ENCODE data around the gene GPS1.
A peak's percentile ranks its signal among the peaks of the same experiment; 100 is the strongest.

The GPS1 gene

DNA sequence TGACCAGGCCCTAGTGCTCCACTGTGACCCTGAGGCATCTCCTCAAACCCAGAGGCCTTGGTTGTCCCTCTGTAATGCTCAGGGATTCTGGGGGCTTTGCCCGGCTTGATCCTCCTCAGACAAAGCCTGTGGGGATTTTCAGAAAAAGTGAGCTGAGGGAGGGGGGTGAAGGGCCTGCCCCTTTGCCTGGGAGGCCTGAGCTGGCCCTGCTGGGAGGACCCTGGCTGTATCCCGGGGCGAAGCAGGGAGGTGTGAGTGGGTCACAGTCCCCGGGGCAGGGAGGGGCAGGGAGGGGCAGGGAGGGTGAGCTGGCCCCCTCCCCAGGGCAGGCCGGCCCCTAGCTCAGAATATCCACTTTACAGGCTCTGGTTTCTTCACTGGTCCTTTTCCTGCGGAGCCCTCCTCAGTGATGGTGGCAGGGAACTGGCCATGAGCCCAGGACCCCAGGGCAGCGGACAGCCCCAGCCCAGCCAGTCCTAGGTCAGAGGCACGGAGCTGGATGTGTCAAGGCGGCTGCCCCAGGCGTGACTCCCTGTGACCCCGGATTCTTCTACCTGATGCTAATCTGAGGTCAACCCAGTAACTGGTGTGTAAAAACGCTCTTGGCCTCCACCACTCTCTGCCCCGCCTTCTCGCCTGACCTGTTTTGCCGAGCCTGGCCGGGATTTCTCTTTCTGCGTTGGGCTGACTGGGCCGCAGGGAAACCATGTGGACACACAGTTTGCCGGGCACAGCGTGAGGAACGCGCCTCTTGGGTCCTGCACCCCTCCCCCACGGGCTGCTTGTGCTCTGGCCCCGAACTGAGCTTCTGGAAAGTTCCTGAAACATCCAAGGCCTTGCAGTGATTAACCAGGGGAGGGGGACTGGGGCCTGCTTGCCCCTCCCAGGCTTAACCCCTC is 52.1 kb downstream of the GPS1 start:
- DNase-seq (ENCODE audit: low spot score): no peak

DNA sequence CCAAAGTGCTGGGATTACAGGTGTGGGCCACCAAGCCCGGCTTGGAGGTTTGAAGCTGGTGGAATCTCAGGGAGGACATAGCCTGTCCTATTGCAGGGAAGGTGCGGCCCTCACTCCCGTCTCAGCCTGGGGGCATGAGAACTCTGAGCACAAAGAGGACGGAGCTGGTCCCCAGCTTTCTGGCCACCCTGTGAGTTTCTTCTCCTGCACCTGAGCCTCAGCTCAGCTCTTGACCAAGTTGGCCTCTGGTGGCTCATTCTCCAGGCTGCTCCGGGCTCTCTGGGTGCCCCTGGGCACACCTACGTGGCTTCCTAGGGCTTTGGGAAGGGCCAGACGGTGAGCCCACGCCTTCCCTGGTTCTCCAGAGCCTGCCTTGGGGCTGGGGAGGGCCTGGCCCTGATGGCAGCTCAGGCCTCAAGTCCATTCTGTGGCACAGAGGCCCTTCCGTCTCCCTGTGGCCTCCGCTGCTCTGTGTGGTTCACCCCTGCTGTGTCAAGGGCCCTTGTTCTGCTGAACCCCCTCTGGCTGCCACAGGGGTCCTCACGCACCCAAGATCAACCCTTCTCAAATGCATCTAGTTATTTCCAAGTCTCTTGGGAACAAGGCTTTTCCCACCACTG is 53.2 kb downstream of the GPS1 start:
- DNase-seq (ENCODE audit: low spot score): no peak

DNA sequence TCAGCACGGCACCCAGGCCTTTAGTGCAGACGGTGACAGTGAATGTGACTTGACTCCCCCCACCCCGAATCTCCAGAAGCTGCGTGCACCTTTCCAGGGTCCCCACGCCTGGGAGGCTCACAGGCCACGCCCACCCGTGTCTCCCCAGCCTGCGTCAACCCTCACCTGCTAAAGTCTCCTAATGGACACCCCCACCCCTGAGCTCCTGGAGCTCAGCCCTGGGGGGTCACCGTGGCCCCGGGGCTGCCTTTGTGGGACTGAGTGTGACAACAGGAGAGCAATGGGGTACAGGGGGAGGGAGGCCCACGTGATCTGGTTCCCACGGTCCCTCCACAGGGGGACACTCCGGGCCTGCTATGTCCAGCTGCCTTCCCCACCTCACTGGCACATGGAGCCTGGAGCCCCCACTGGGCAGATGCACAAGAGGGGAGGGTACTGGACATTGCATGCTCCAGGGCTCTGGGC is 53.8 kb downstream of the GPS1 start:
- DNase-seq (ENCODE audit: low spot score): no peak

DNA sequence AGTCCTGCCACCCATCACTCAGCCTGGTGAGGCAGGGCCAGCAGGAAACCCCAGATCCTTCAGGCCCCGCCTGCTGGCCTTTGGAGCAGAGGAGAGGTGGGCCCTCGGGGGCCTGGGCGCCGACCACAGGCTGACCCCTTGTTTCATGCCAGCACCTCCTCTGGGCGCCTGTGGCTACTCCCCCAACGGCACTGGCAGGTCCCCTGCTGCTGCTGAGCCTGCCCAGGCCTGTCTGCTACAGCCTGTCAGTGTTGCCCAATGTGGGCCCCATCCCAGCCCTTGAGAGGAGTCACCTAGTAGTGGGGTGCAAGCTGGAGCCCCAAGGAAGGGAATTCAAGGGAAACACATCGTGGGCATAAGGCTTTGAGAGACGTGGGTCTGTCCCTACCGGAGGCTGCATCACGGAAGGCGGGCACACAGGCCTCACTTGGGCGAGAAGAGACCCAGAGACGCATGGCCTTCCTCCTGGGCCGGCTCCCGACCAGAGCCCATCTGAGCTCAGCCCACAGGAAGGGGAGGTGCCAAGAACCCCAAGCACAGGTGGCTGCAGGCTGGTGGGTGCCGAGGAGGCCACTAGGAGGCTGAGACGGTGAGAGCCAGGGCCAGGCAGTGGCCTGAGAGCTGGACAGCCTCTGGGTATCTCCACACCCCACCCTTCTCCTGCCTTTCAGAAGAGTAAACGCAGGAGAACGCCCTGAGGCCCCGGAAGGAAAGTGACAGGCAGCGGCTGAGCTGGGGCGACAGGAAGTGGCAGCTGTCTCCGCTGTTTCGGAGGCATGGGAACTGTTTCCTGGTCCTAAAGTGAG is 54.4 kb downstream of the GPS1 start:
- peak; percentile 79 for DNase-seq (ENCODE audit: low spot score)

DNA sequence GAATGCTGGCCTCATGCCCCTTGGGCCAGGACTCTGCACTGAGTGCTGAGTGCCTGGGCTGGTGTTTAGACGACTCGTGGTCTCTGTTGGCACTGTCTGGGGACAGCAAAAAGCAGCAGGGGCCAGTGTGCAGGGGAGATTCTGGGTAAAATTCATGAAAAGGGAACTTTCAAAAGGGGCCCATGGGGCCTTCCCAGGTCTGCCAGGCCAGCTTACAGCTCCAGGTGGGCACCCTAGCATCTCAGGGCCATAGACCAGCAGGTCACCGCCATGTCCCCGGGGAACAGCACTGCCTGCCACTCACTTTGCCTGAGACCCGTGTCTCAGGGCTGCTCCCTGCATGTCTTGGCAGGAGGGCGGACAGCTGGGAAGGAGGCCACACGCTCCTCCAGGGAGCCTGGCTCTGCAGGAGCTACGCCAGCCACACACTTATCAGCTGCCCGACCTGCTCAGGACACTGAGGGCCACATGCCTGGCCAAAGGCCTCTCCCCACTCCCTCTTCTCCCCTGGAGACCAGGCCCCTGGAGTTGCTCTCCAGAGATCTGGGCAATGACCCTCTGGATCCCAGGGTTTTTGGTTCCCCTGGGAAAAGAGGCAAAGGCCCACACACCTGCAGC is 55.1 kb downstream of the GPS1 start:
- DNase-seq (ENCODE audit: low spot score): no peak

Data from NAMALWA (cell line).